Activated naive CD8-positive, alpha-beta T cell treated with anti-CD3 and anti-CD28 coated beads, Interleukin-2, amount 50 U/mL, for 24 hours (primary cell): ENCODE data around the gene ZDHHC16.
"Not testable (repeated sequence)": the region's sequence is repeated elsewhere in the genome, so short reads cannot be mapped to it uniquely, and the experiment has no call there.

Experiments
- ATAC-seq: fragments of 150-1000 bp; cut with Tn5 transposase; one replicate; pipeline ENCODE4 v1.10.0; 2021
- DNase-seq: peaks from one replicate; pipeline ENCODE4 v3.0.0; 2021
- H3K27ac Mint-ChIP-seq: one replicate; pipeline ENCODE4 v1.8.0; 2021; ENCODE audit warnings: mild to moderate bottlenecking, mixed read lengths
- H3K27me3 Mint-ChIP-seq: one replicate; pipeline ENCODE4 v1.8.0; 2021; ENCODE audit warnings: mixed read lengths
- H3K36me3 Mint-ChIP-seq: one replicate; pipeline ENCODE4 v1.8.0; 2021; ENCODE audit warnings: low read depth, mixed read lengths
- H3K4me1 Mint-ChIP-seq: one replicate; pipeline ENCODE4 v1.8.0; 2021; ENCODE audit warnings: mixed read lengths
- H3K4me3 Mint-ChIP-seq: one replicate; pipeline ENCODE4 v1.8.0; 2021; ENCODE audit warnings: mild to moderate bottlenecking, moderate library complexity, mixed read lengths
- H3K9me3 Mint-ChIP-seq: one replicate; pipeline ENCODE4 v1.8.0; 2021; ENCODE audit warnings: mixed read lengths

ZDHHC16 gene

GRCh38 chr10:97423757-97424098 lies 22.2 kb upstream of the ZDHHC16 start:
- ATAC-seq, H3K27me3 Mint-ChIP-seq, DNase-seq, H3K9me3 Mint-ChIP-seq: not testable (repeated sequence)
- peak overlapping the region; percentile 94 for H3K4me3 Mint-ChIP-seq
- peak overlapping the region; percentile 100 for H3K27ac Mint-ChIP-seq
- H3K36me3 Mint-ChIP-seq = peaks cover 31% of the 10 kb centered on the region
- H3K4me1 Mint-ChIP-seq = peaks cover 75% of the 10 kb centered on the region

- peak within 1 kb of the TSS; percentile 94 for H3K4me3 Mint-ChIP-seq
- peaks cover 2% of the 10 kb centered on the region for H3K27me3 Mint-ChIP-seq
- DNase-seq (peak; percentile 97), ATAC-seq (peak; percentile 73)
- peaks cover 4% of the 10 kb centered on the region for H3K9me3 Mint-ChIP-seq
- H3K27ac Mint-ChIP-seq = peak within 1 kb of the TSS; percentile 100
- H3K36me3 Mint-ChIP-seq = peaks cover 52% of the 10 kb centered on the region
- H3K4me1 Mint-ChIP-seq = peaks cover 69% of the 10 kb centered on the region
Observed at GRCh38 chr10:97425964-97426775, 19.8 kb upstream of the ZDHHC16 start, which contains the start of gene PGAM1. Gene PGAM1, plus strand, starts transcription at chr10:97426191. Its CDS starts 117 bp downstream, at chr10:97426308.

- peaks cover 4% of the 10 kb centered on the region for H3K9me3 Mint-ChIP-seq
- DNase-seq (no peak), ATAC-seq (no peak)
- H3K27ac Mint-ChIP-seq = peak overlapping the region; percentile 100
- H3K4me1 Mint-ChIP-seq = peaks cover 65% of the 10 kb centered on the region
- H3K27me3 Mint-ChIP-seq = peaks cover 2% of the 10 kb centered on the region
- peaks cover 57% of the 10 kb centered on the region for H3K36me3 Mint-ChIP-seq
- peak overlapping the region; percentile 94 for H3K4me3 Mint-ChIP-seq
Observed at GRCh38 chr10:97426776-97427570, 19.0 kb upstream of the ZDHHC16 start.

GRCh38 chr10:97427571-97428179 lies 18.3 kb upstream of the ZDHHC16 start:
- H3K4me1 Mint-ChIP-seq = peaks cover 62% of the 10 kb centered on the region
- peak; percentile 42 for ATAC-seq

GRCh38 chr10:97428572-97428981 lies 17.4 kb upstream of the ZDHHC16 start:
- H3K36me3 Mint-ChIP-seq = peaks cover 64% of the 10 kb centered on the region
- ATAC-seq = peak; percentile 7
- peak; percentile 22 for DNase-seq
- H3K27me3 Mint-ChIP-seq = peaks cover 2% of the 10 kb centered on the region
- peaks cover 54% of the 10 kb centered on the region for H3K4me1 Mint-ChIP-seq
- H3K27ac Mint-ChIP-seq = peak overlapping the region; percentile 100
- H3K9me3 Mint-ChIP-seq = peaks cover 4% of the 10 kb centered on the region
- H3K4me3 Mint-ChIP-seq = peak overlapping the region; percentile 94

More at GRCh38 chr10:97427571-97428179, 18.3 kb upstream of the ZDHHC16 start:
- Mint-ChIP-seq H3K27me3 (peaks cover 2% of the 10 kb centered on the region), H3K9me3 (peaks cover 4% of the 10 kb centered on the region), H3K4me3 (peak overlapping the region; percentile 94), H3K27ac (peak overlapping the region; percentile 100), H3K36me3 (peaks cover 60% of the 10 kb centered on the region)
- DNase-seq = peak; percentile 41

GRCh38 chr10:97434055-97434454 lies 11.9 kb upstream of the ZDHHC16 start:
- H3K36me3 Mint-ChIP-seq = peaks cover 53% of the 10 kb centered on the region
- DNase-seq (no peak), ATAC-seq (peak; percentile 24)
- no peaks in the 10 kb centered on the region for H3K9me3 Mint-ChIP-seq
- peaks cover 21% of the 10 kb centered on the region for H3K4me1 Mint-ChIP-seq
- H3K27me3 Mint-ChIP-seq = no peaks in the 10 kb centered on the region
- no peak overlapping the region for H3K4me3 Mint-ChIP-seq
- peak overlapping the region; percentile 68 for H3K27ac Mint-ChIP-seq

- Mint-ChIP-seq H3K4me1 (peaks cover 16% of the 10 kb centered on the region), H3K27me3 (no peaks in the 10 kb centered on the region), H3K36me3 (peaks cover 52% of the 10 kb centered on the region), H3K9me3 (no peaks in the 10 kb centered on the region), H3K27ac (peak overlapping the region; percentile 68), H3K4me3 (no peak overlapping the region)
- peak; percentile 57 for ATAC-seq
- DNase-seq = no peak
Observed at GRCh38 chr10:97434557-97434956, 11.4 kb upstream of the ZDHHC16 start.

- Mint-ChIP-seq H3K4me3 (no peak overlapping the region), H3K4me1 (peaks cover 10% of the 10 kb centered on the region), H3K36me3 (peaks cover 48% of the 10 kb centered on the region), H3K9me3 (no peaks in the 10 kb centered on the region), H3K27ac (no peak overlapping the region), H3K27me3 (no peaks in the 10 kb centered on the region)
- DNase-seq (no peak), ATAC-seq (no peak)
Observed at GRCh38 chr10:97435211-97435610, 10.8 kb upstream of the ZDHHC16 start.

- H3K27ac Mint-ChIP-seq = no peak overlapping the region
- no peaks in the 10 kb centered on the region for H3K27me3 Mint-ChIP-seq
- H3K4me3 Mint-ChIP-seq = no peak overlapping the region
- peaks cover 31% of the 10 kb centered on the region for H3K36me3 Mint-ChIP-seq
- H3K9me3 Mint-ChIP-seq = no peaks in the 10 kb centered on the region
- peaks cover 31% of the 10 kb centered on the region for H3K4me1 Mint-ChIP-seq
- DNase-seq (no peak), ATAC-seq (no peak)
Observed at GRCh38 chr10:97442277-97442676, 3.7 kb upstream of the ZDHHC16 start.

- Mint-ChIP-seq H3K27me3 (no peaks in the 10 kb centered on the region), H3K27ac (peak overlapping the region; percentile 93), H3K4me1 (peaks cover 45% of the 10 kb centered on the region), H3K4me3 (peak overlapping the region; percentile 98), H3K36me3 (peaks cover 33% of the 10 kb centered on the region), H3K9me3 (no peaks in the 10 kb centered on the region)
- no peak for DNase-seq
- ATAC-seq = peak; percentile 19
Observed at GRCh38 chr10:97444212-97444611, 1.8 kb upstream of the ZDHHC16 start.

- Mint-ChIP-seq H3K27ac (peak overlapping the region; percentile 93), H3K27me3 (no peaks in the 10 kb centered on the region), H3K9me3 (no peaks in the 10 kb centered on the region), H3K4me1 (peaks cover 45% of the 10 kb centered on the region), H3K4me3 (peak overlapping the region; percentile 98), H3K36me3 (peaks cover 28% of the 10 kb centered on the region)
- ATAC-seq = no peak
- DNase-seq = no peak
Observed at GRCh38 chr10:97445357-97445721, 636 bp upstream of the ZDHHC16 start.

GRCh38 chr10:97450828-97451227 lies 4.9 kb downstream of the ZDHHC16 start:
- Mint-ChIP-seq H3K4me3 (no peak overlapping the region), H3K9me3 (no peaks in the 10 kb centered on the region), H3K4me1 (peaks cover 53% of the 10 kb centered on the region), H3K36me3 (peaks cover 37% of the 10 kb centered on the region), H3K27me3 (no peaks in the 10 kb centered on the region), H3K27ac (peak overlapping the region; percentile 27)
- ATAC-seq (no peak), DNase-seq (no peak)

GRCh38 chr10:97451605-97452004 lies 5.6 kb downstream of the ZDHHC16 start:
- Mint-ChIP-seq H3K4me1 (peaks cover 48% of the 10 kb centered on the region), H3K36me3 (peaks cover 34% of the 10 kb centered on the region), H3K27me3 (no peaks in the 10 kb centered on the region), H3K27ac (no peak overlapping the region), H3K4me3 (no peak overlapping the region), H3K9me3 (no peaks in the 10 kb centered on the region)
- no peak for ATAC-seq
- DNase-seq = no peak

- H3K9me3 Mint-ChIP-seq = no peaks in the 10 kb centered on the region
- ATAC-seq = no peak
- peaks cover 41% of the 10 kb centered on the region for H3K4me1 Mint-ChIP-seq
- H3K27ac Mint-ChIP-seq = peak overlapping the region; percentile 40
- H3K36me3 Mint-ChIP-seq = peaks cover 41% of the 10 kb centered on the region
- no peak for DNase-seq
- H3K4me3 Mint-ChIP-seq = no peak overlapping the region
- H3K27me3 Mint-ChIP-seq = no peaks in the 10 kb centered on the region
Observed at GRCh38 chr10:97452352-97452751, 6.4 kb downstream of the ZDHHC16 start.
